Osteocyte (in vitro differentiated cells): Measurements from ENCODE around the gene MUC5B. TPM values are rescaled to one million over a fixed set of nuclear protein-coding genes. Genes with fewer than 3 reads are reported as not detected.

Experiments used
- DNase-seq: peaks from one replicate; pipeline ENCODE4 v3.0.0; 2021; ENCODE audit warnings: mixed read lengths; ENCODE audit not compliant: unreplicated experiment; ENCODE audit errors: extremely low spot score
- H3K27ac Mint-ChIP-seq: one replicate; pipeline ENCODE4 v1.8.0; 2021; ENCODE audit warnings: mild to moderate bottlenecking, mixed read lengths; ENCODE audit not compliant: unreplicated experiment
- H3K27me3 Mint-ChIP-seq: one replicate; pipeline ENCODE4 v1.8.0; 2021; ENCODE audit warnings: mixed read lengths; ENCODE audit not compliant: unreplicated experiment
- H3K36me3 Mint-ChIP-seq: one replicate; pipeline ENCODE4 v1.8.0; 2021; ENCODE audit warnings: mixed read lengths; ENCODE audit not compliant: unreplicated experiment
- H3K4me1 Mint-ChIP-seq: one replicate; pipeline ENCODE4 v1.8.0; 2021; ENCODE audit warnings: mixed read lengths; ENCODE audit not compliant: unreplicated experiment
- H3K4me3 Mint-ChIP-seq: one replicate; pipeline ENCODE4 v1.8.0; 2021; ENCODE audit warnings: mild to moderate bottlenecking, moderate library complexity, mixed read lengths; ENCODE audit not compliant: unreplicated experiment
- H3K9me3 Mint-ChIP-seq: one replicate; pipeline ENCODE4 v1.8.0; 2021; ENCODE audit warnings: mixed read lengths; ENCODE audit not compliant: unreplicated experiment
- CTCF ChIP-seq: fragments of 200-600 bp; sonication (generic); IDR thresholded peaks from 2 replicates; pipeline ENCODE4 v1.5.0; 2021; ENCODE audit warnings: antibody characterized with exemption, mild to moderate bottlenecking, moderate library complexity
- total RNA-seq: library from RNA; stranded (reverse); gene quantifications from 2 replicates; pipeline ENCODE4 v1.2.1, GENCODE V29; 2021

MUC5B gene
- total RNA-seq, 1 donor from 2014 or later = not detected

GRCh38 chr11:1227551-1228100 lies 4.8 kb downstream of the MUC5B start:
- TF ChIP-seq CTCF = no peak
- H3K27me3 Mint-ChIP-seq = no peaks in the 10 kb centered on the region
- no peak overlapping the region for H3K27ac Mint-ChIP-seq
- no peaks in the 10 kb centered on the region for H3K36me3 Mint-ChIP-seq
- no peak for DNase-seq
- no peaks in the 10 kb centered on the region for H3K9me3 Mint-ChIP-seq
- no peak overlapping the region for H3K4me3 Mint-ChIP-seq
- H3K4me1 Mint-ChIP-seq = no peaks in the 10 kb centered on the region

- Mint-ChIP-seq H3K4me3 (no peak overlapping the region), H3K4me1 (no peaks in the 10 kb centered on the region), H3K9me3 (no peaks in the 10 kb centered on the region), H3K27ac (no peak overlapping the region), H3K36me3 (no peaks in the 10 kb centered on the region), H3K27me3 (no peaks in the 10 kb centered on the region)
- no peak for DNase-seq
- TF ChIP-seq CTCF = no peak
Observed at GRCh38 chr11:1228101-1228821, 5.4 kb downstream of the MUC5B start.

GRCh38 chr11:1228921-1229451 lies 6.1 kb downstream of the MUC5B start:
- no peaks in the 10 kb centered on the region for H3K9me3 Mint-ChIP-seq
- DNase-seq = no peak
- H3K36me3 Mint-ChIP-seq = no peaks in the 10 kb centered on the region
- no peak overlapping the region for H3K4me3 Mint-ChIP-seq
- H3K4me1 Mint-ChIP-seq = no peaks in the 10 kb centered on the region
- H3K27ac Mint-ChIP-seq = no peak overlapping the region
- TF ChIP-seq CTCF = no peak
- no peaks in the 10 kb centered on the region for H3K27me3 Mint-ChIP-seq

- no peak for TF ChIP-seq CTCF
- no peaks in the 10 kb centered on the region for H3K4me1 Mint-ChIP-seq
- DNase-seq = no peak
- H3K9me3 Mint-ChIP-seq = no peaks in the 10 kb centered on the region
- H3K36me3 Mint-ChIP-seq = no peaks in the 10 kb centered on the region
- no peak overlapping the region for H3K27ac Mint-ChIP-seq
- no peaks in the 10 kb centered on the region for H3K27me3 Mint-ChIP-seq
- no peak overlapping the region for H3K4me3 Mint-ChIP-seq
Observed at GRCh38 chr11:1229471-1230120, 6.7 kb downstream of the MUC5B start.

- TF ChIP-seq CTCF = no peak
- Mint-ChIP-seq H3K27me3 (no peaks in the 10 kb centered on the region), H3K27ac (no peak overlapping the region), H3K4me3 (no peak overlapping the region), H3K9me3 (no peaks in the 10 kb centered on the region), H3K36me3 (no peaks in the 10 kb centered on the region), H3K4me1 (no peaks in the 10 kb centered on the region)
- no peak for DNase-seq
Observed at GRCh38 chr11:1230121-1230455, 7.2 kb downstream of the MUC5B start.
